ENCODE measurements around the gene ATP8B4.
"Not testable (repeated sequence)": the region's sequence is repeated elsewhere in the genome, so short reads cannot be mapped to it uniquely, and the experiment has no call there.

ATP8B4 gene

DNA sequence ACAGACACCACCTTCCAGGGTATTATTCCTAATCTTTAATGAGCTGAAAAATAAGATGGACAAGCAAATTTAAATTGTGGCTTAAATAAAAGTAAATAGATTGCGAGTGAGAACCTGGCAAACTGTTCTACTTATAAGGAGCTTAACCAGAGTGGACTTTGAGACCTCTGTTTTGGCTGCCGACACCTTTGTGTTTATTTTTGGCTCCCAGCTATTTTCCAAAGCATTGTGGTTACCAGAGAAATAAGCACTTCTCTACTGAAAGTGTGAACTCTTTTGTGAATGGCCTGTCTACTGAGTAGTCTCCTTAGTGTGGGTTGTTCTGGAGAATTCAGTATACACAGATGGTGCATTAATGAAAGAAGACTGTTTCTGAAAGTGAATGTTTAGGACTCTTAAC lies 109.4 kb downstream of the ATP8B4 start:
- no peak for DNase-seq (ENCODE audit: low spot score)

DNA sequence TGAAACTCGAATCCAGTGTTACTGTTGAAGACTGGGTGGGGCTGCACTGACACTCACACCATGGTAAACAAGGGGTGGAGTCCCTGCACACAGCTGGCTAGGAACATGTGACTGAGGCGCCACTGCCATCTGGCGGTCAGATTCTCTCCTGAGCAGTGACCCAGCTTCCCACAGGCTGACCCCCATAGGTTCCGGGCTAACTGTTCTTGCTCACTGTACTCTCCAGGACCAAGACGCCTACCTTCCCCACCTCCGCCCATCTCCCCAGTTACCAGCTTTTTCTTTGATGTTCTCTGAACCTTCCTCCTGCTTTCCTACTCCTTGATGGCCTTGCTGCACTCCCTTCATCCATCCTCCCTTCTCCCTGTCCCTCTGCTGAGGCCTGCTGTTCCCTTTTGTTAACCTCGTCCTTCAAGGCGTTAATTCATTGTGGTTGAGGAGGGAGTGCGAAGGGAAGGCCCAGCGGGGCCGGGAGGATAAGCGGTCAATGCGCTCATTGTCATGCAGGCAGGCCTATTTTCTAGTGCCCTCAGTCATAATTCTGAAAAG lies 115.2 kb downstream of the ATP8B4 start:
- DNase-seq (ENCODE audit: low spot score), result peak; percentile 91

DNA sequence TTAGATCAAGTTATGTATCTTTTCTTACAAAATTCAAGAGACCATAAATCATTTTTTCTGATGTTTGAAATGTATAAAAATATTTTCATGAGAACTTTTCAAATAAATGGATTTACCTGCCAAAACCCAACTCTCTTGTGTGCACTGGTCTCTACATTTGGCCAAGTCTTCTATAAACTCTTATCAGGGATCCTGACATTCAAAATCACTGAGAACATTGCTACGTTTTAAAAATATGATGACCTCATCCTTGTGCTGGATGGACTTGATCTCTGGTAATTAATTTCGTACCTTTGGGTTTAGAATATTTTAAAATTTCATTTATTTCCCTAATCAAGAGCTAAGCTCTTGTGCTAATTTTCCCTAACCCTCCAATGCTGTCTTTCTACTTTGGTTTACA lies 127.4 kb downstream of the ATP8B4 start:
- no peak for DNase-seq (ENCODE audit: low spot score)

DNA sequence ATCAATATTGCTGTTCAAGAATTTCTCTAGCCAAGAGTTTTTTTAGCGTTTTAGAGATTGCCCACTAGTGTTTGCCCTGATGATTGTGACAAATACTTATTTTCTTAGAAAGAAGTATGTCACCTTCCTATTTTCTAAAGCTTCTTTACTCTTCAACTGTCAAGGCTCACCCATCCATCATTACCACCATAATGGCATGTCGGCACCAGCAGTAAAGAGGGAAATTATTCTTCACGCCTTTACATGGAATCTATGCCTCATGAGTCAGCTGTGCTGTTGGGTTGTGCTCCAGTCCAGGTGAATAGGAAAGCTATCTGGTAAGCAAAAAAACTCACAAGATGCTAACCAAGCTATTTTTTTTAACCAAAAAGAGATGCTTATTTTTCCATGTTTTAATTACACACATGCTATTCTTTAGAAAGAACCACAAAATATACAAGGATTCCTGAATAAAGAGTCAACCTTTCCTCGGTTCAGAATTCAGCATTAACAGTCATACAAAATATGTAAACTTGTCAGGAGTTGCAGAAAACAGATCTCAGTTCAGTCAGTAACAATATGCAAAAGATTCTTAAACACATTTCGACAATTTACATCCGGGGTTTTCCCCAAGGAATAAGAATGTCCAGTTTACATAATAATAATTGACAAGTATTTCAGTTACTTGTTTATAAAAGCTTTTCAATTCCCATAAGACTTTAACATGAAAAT lies 128.0 kb downstream of the ATP8B4 start:
- DNase-seq (ENCODE audit: low spot score), result no peak

DNA sequence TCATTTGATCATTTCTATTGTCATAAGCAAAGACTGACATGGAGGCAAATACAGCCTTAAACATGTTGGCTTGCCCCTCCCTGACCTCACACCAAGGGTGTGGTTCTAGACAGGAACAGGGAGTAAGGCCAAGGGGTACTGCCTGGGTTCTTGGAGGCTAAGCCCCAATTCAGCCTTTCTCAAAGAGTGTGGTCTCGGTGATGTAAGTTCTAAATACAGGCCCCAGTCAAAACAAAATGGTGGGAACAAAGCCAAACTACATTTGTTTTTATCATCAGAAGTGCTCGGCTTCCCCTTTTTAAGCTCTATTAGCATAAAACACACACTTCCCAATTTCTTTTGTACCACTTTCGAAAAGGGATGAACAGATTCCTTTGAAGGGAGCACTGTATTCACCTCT lies 129.5 kb downstream of the ATP8B4 start:
- DNase-seq (ENCODE audit: low spot score), result no peak

DNA sequence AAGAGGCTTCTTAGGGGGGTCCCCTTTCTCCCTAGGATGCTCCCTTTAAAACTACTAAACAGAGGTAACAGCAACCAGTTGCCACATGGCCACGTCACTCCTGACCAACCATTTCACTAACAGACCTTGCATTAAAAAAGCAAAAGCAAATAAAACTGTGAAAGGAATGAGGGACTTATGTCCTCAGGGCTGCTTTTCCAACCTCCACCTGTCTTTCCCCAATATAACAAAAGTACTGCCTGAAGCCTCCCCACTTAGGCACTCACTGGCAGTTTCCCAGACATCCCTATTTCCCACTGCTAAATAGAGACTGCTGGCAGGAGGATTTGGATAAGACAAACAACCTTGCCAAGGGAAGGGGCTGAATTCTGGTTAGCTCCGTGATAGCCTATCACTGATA lies 130.3 kb downstream of the ATP8B4 start:
- DNase-seq (ENCODE audit: low spot score), result no peak

DNA sequence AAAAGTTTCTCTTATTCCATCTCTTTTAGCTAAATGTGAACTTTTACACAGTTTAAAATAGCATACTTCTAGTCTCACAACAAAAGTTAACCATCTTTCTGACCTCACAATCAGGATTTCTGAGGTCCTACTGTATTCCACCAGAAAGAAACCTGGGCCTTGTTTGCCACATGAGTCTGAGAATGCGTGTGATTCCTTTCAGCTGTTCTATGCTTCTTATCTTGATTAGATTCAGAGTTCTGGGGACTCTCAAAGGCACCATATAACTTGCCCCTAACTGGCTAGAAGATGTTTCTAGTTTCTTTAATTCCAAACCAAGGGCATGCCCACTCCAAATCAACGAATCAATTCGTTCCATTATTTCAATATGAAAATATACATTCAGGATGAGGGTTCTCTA lies 131.1 kb downstream of the ATP8B4 start:
- DNase-seq (ENCODE audit: low spot score), result no peak

DNA sequence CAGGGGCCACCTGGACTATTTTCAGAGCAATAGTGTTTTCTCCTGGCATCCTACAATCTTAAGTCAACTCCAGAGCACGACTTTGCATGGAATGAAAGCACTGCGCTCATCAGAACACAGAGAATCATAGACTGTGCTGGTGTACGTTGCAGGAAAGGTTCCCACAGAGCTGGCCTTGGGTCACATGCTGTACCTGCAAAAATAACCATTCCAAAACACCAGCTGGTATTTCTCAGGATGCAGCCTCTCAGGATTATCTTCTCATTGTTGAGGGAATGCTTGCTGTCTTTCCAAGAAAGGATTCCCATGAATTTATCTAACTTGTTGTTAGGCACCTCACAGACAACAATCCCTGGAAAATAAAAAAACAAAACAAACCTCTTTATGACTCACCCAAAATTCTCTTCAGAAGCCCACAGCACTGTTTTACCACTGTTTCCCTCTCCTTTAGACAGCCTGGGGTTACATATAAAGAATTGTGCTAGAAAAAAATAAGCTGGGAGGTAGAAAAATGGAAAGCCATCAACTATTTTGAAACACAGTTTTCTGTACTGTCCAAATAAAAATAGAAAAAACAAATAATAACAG lies 131.7 kb downstream of the ATP8B4 start:
- no peak for DNase-seq (ENCODE audit: low spot score)

DNA sequence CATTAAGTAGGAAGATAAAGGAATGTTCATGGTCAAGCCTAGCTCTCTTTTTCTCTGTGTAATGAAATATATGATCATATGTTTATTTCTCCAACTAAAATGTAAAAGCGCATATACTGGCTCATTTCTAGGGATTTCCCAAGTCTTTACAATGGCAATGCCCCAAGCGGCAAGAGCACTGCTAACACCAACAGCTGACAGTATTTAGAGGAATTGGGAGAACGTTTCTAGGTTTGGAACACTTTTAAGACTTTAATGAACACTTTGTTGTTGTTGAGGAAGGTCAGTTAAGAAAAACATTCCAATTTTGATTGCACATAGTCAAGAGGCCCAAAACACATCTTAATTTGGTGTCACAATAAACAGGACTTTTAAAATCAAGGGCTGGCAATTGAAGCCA lies 132.7 kb downstream of the ATP8B4 start:
- DNase-seq (ENCODE audit: low spot score), result no peak

DNA sequence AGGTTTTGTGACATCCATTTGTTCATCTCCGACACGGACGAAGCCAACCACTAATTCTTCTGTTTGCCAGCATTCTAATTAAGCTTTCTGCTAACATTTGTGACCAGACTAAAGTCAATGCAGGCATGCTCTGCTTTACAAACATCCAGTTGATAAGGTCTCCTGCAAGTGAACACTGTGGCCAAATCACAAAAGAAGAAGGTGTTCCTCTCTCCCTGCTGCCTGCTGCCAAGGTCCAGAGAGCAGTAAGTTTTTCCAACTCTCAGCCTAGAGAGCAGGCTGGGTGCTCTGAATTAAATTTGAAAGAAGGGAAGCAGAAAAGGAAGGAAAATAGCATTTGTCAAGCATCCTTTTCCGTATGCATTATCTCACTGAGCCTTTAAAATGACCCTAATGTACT lies 133.6 kb downstream of the ATP8B4 start:
- DNase-seq (ENCODE audit: low spot score), result no peak

DNA sequence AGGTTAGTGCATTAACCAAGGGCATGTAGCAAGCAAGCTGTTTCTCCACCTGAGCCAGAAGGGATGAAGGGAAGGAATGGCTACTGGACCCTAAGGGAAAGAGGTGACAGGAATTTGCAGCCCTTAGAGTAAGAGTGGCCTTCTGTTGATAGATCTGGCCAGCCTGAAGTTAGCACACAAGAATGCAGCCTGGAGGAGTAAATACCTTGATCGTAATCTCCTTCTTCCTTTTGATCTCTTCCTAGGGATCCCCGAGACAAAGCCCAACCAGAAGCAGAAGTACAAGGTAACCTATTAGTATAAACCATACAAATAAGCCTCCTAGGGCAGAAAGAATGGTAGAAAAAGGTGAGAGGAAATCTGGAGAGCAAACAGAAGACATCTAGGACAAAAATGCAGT lies 134.6 kb downstream of the ATP8B4 start:
- no peak for DNase-seq (ENCODE audit: low spot score)

DNA sequence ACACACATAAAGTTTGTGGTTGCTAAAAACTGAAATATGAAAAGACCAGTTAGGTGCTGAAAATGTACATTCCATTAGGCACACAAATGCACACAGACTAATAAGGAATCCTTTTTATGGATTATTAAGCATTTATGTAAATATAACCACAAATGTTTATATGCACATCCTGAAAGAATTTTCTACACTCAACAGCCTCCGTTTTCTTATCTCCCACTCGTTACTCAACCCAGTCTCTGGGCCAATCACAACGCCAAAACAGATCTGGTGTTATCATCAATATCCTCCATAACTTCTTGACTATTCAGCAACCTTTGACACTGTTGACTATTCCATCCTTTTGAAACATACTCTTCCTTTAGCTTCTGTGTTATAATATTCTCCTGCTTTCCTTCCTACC lies 136.4 kb downstream of the ATP8B4 start:
- no peak for DNase-seq (ENCODE audit: low spot score)

DNA sequence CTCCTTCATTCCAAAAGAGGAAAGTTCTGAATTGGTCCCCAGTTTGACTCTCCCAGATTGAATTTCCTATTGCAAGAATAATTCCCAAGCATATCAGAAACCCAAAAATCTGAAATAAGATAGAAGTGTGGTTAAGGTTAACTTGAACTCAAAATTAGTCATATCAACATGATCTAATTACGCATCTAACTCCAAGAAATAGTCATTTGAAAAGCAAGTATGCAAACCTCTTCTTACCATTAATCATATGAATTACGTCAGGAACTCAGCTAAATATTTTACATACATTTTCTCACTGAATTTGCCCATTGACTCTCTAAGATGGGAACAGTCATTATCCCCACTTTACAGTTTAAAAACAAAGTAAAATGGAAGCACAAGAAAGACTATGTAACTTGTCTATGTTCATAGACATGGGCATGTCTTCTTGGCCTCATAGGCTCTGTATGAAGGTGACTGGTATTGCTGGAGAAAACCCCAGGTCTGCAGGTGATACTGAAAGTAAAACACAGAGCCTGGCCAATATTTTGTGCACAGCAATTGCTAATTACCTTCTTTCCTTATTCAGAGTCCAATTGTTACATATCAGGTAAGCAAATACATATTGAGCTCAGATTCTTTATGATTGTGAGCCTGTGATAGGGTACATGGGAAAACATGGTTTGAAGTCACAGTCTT lies 139.2 kb downstream of the ATP8B4 start:
- DNase-seq (ENCODE audit: low spot score), result no peak

DNA sequence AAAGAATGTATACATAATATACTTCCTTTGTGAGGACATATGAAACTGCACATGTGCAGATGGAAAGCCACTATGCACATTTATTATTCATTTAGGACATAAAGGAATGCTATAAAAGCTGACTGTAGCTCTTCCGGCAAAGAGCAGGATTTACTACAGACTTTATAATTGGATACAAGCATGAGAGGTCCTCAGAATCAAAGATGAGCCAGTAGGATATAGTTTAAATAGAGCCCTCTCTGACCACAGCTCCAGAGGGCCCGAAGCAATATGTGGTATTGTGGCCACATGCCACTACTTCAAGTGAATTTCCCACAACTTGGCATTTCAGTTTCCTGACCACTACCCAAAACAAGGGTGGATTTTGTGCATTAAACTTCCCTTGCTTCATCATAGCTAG lies 140.9 kb downstream of the ATP8B4 start:
- DNase-seq (ENCODE audit: low spot score), result no peak

DNA sequence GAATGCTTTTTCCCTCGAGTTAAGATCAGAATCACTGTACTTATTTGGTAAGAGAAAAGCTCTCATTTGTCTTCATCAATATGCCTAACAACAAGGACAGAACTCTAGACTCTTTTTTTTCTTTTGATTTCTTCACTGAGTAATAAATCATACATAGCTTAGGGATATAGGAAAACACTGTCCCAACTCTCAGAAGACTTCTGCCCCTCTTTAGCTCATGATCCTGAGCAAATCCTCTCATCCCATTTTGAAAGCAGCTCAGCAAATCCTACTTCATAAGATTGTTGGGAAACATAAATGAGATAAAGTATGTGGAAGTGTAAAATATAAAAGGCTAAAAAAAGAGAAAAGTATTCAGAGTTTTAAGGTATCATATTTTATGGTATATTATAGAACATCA lies 141.7 kb downstream of the ATP8B4 start:
- DNase-seq (ENCODE audit: low spot score), result no peak

DNA sequence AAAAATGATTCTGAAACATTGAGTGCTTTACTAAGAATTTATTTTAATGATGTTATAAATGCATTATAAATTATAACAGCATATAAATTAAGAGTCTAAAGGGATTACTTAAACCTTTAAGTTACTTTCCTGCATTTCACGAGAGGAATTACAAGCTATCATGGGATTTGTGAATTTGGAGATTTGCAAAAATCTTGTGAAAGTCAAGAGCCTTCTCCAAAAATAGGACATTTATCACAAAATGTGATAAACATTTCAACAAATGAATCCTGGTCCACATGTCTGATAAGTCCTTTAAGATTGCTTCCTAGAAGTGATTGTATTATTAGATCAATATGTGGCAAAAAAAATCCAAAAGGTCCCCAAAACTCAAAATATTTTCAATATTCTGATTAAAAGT lies 154.5 kb downstream of the ATP8B4 start:
- DNase-seq (ENCODE audit: low spot score), result no peak

DNA sequence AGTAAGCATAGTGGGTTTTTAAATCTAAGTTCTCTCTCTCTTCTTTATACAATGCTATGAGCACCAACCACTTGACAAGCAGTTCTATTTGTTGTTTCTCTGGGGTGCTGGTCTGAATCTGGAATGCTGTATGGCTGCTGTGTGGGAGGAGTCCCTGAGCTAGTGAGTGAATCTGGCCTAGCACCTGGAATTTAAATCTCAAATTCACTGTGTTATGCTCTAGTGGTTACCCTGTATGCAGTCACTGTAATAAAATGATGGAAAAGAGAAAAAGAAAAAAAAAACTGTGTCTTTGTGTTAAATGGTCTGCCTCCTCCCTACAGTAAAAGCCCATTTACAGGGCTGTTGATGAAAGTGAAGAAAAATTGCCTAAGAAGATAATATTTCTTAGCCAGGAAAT lies 155.0 kb downstream of the ATP8B4 start:
- no peak for DNase-seq (ENCODE audit: low spot score)

DNA sequence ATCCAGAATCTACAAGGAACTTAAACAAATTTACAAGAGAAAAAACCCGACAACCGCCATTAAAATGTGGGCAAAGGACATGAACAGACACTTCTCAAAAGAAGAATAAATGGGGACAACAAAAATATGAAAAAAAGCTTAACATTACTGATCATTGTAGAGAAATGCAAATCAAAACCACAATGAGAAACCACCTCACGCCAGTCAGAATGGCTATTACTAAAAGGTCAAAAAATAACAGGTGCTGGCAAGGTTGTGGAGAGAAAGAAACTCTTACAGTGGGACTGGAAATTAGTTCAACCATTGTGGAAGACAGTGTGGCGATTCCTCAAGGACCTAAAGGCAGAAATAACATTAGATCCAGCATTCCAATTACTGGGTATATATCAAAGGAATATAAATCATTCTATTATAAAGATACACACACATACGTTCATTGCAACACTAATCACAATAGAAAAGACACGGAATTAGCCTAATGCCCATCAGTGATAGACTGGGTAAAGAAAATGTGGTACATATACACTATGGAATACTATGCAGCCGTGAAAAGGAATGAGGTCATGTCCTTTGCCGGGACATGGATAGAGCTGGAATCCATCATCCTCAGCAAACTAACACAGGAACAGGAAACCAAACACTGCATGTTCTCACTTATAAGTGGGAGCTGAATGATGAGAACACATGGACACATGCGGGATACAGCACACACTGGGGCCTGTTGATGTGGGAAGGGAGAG lies 155.8 kb downstream of the ATP8B4 start:
- not testable (repeated sequence) for DNase-seq (ENCODE audit: low spot score)

DNA sequence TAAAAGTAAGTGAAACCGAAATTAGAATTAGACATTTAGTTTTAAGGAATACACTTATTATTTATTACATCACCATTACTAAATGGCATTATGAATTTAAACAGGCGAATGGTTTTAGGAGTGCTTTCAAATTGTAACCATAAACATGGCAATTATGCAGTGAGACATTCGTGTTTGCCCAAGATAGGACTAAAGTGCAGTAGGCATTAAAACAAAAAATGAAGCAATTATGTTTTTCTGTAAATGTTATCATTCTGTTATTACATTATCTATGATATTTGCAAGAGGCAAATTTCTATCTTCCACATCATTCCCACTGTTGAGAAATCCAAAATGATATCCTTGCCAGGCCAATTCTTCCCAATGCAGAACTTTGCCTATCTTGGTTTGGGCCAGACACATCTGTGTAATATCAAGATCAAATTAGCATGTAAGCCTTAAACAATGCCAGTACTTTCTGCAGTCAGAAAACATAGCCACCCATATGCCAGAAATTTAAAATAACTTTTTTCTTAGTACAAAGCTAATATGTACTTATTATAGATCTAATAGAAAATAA lies 156.9 kb downstream of the ATP8B4 start:
- DNase-seq (ENCODE audit: low spot score), result no peak

DNA sequence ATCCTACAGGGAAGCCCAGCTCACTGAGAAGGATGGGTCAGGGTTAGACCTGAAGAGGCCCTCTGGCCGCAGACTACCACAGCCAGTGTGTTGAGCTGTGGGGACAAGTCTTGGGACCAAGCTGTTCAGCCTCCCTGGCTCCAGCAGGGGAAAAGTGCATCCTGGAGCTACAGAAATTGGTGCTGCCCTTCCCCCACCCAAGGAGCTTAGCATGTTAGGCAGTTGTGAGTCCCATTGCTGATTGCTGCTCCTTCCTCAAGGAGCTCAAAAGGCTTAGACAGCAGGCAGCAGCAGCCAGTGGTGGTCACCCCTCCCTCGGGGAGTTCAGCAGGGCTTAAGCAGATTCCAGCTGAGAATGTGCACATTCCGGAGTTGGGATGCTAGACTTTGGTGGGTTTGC lies 165.6 kb downstream of the ATP8B4 start:
- no peak for DNase-seq (ENCODE audit: low spot score)

DNA sequence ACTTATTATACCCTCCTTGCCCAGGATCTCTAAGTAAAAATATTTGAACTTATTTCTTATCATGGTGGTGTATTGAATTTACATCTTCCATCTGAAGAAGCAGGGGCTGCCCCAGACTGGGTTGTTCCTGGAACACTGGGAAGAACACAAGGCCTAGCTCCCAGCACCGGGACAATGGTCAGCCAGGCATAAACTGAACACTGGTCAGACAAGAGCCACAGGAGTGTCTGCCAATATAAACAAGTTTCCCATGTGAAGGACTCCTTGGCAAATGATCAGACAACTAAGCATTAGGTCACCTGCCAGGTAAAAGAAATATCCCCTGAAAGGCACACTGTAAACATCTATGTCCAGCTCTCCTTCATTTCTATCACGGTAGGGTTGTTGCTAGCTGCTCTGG lies 172.4 kb downstream of the ATP8B4 start:
- DNase-seq (ENCODE audit: low spot score), result no peak

DNA sequence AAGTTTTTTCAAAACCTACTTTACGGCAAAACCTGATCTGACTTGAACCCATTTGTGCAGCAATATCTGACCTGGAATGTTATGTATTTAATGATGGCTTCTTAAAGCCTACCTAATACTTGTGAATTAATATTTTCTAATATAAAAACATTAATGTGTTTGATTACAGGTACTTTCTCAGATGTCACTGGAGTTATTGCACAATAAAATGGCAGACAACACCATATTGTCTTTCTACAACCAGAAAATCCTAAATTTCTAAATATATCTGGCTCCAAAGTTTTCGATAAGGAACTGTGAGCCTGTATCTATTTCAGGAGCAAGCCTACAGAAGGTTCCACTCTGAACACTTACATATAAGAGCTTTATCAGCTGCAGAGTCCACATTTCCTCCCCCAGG lies 184.5 kb downstream of the ATP8B4 start:
- DNase-seq (ENCODE audit: low spot score), result no peak
